CD4-positive, alpha-beta memory T cell (primary cell): ENCODE measurements around the gene NKAIN2. TPM values are rescaled to one million over a fixed set of nuclear protein-coding genes. Genes with fewer than 3 reads are reported as not detected.
A peak's percentile ranks its signal among the peaks of the same experiment; 100 is the strongest.
"Not testable (repeated sequence)": the region's sequence is repeated elsewhere in the genome, so short reads cannot be mapped to it uniquely, and the experiment has no call there.

ENCODE experiments used
- CTCF ChIA-PET: fragments of 350-600 bp; sonication (Branson Sonifier 250); formaldehyde crosslinking; loops from one replicate; lab custom pipeline; 2021; ENCODE audit warnings: inconsistent platforms; ENCODE audit not compliant: partially characterized antibody; lab: Charles Lee
- POLR2A ChIA-PET: fragments of 350-600 bp; sonication (Branson Sonifier 250); formaldehyde crosslinking; loops from one replicate; lab custom pipeline; 2021; ENCODE audit not compliant: partially characterized antibody; lab: Charles Lee
- DNase-seq, 5 donors: peaks; one replicate each; pipeline versions ENCODE4 v3.0.0 to v3.0.0-alpha.2; 2020 to 2022; ENCODE audit warnings: mixed read lengths in 1 of 5
- H3K27ac ChIP-seq: one replicate; pipeline ENCODE4 v1.7.0; 2013; ENCODE audit warnings: low read depth, low read length
- H3K27me3 ChIP-seq: 2 replicates; pipeline ENCODE4 v1.7.0; 2013; ENCODE audit warnings: mild to moderate bottlenecking, low read length, moderate library complexity; ENCODE audit not compliant: insufficient read depth
- H3K36me3 ChIP-seq: 2 replicates; pipeline ENCODE4 v1.7.0; 2013; ENCODE audit warnings: mild to moderate bottlenecking, low read length, moderate library complexity; ENCODE audit not compliant: insufficient read depth
- H3K4me1 ChIP-seq: 2 replicates; pipeline ENCODE4 v1.7.0; 2013; ENCODE audit warnings: mild to moderate bottlenecking, low read length, moderate library complexity; ENCODE audit not compliant: insufficient read depth
- H3K4me3 ChIP-seq, 2 donors: one replicate each; pipeline ENCODE4 v1.7.0; 2013; ENCODE audit warnings: low read length in 2 of 2, mild to moderate bottlenecking in 1 of 2
- H3K9me3 ChIP-seq, 2 donors: one replicate each; pipeline ENCODE4 v1.7.0; 2013; ENCODE audit warnings: low read length in 2 of 2, control low read depth in 1 of 2; ENCODE audit not compliant: control insufficient read depth in 1 of 2
- H3K27ac Mint-ChIP-seq, 7 donors: one replicate each; pipeline ENCODE4 v1.8.0; 2020 to 2021; ENCODE audit warnings: mixed read lengths in 7 of 7, mild to moderate bottlenecking in 6 of 7, inconsistent platforms in 3 of 7, moderate library complexity in 3 of 7
- H3K27me3 Mint-ChIP-seq, 2 donors: one replicate each; pipeline ENCODE4 v1.8.0; 2020 to 2021; ENCODE audit warnings: mixed read lengths in 2 of 2
- H3K36me3 Mint-ChIP-seq, 2 donors: one replicate each; pipeline ENCODE4 v1.8.0; 2020 to 2021; ENCODE audit warnings: mixed read lengths in 2 of 2, inconsistent platforms in 1 of 2, mild to moderate bottlenecking in 1 of 2
- H3K4me1 Mint-ChIP-seq, 4 donors: one replicate each; pipeline ENCODE4 v1.8.0; 2020 to 2021; ENCODE audit warnings: mixed read lengths in 4 of 4, mild to moderate bottlenecking in 1 of 4
- H3K4me3 Mint-ChIP-seq, 8 donors: one replicate each; pipeline ENCODE4 v1.8.0; 2020 to 2021; ENCODE audit warnings: mixed read lengths in 8 of 8, mild to moderate bottlenecking in 7 of 8, moderate library complexity in 6 of 8, inconsistent platforms in 3 of 8
- H3K9me3 Mint-ChIP-seq, 8 donors: one replicate each; pipeline ENCODE4 v1.8.0; 2020 to 2021; ENCODE audit warnings: mixed read lengths in 8 of 8, mild to moderate bottlenecking in 5 of 8, inconsistent platforms in 3 of 8, moderate library complexity in 1 of 8
- intact Hi-C: fragments of 100-400 bp; cut with micrococcal nuclease; formaldehyde crosslinking; loops from one replicate; pipeline ENCODE4 v1.15.1; 2023
- polyA plus RNA-seq, 2 donors: library from polyadenylated mRNA; unstranded; fragments of 300-500 nt; fragmentation: Illumina TruSeq; gene quantifications; one replicate each; pipeline ENCODE4 v1.2.3, GENCODE V29; 2021
- total RNA-seq, 2 experiments: library from RNA; stranded (reverse); gene quantifications; one replicate each; pipeline ENCODE4 v1.2.3, GENCODE V29; 2021

NKAIN2 gene
- total and polyA plus RNA-seq, 4 experiments from 2014 or later = not detected

DNA sequence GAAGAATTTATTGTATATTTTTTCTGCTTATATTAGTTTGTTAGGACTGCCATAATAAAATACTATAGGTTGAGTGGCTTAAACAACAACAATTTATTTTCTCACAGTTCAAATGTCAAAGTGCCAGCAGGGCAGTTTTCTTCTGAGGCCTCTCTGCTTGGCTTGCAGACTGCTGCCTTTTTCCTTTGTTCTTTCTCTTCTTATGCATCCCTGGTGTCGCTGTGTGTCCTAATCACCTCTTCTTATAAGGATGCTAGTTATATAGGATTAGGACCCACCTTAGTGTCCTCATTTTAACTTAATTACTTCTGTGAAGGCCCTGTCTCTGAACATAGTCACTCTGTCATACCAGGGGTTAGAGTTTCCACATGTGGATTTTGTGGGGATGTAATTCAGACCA is 354.4 kb downstream of the NKAIN2 start:
- Mint-ChIP-seq H3K9me3 (peaks cover 0 to 8% (median 6%) of the 10 kb centered on the region in 8 donors), H3K27ac (no peak overlapping the region), H3K36me3 (no peaks in the 10 kb centered on the region), H3K27me3 (no peaks in the 10 kb centered on the region), H3K4me3 (no peak overlapping the region), H3K4me1 (no peaks in the 10 kb centered on the region)
- Histone ChIP-seq H3K27me3 (no peaks in the 10 kb centered on the region), H3K4me1 (no peaks in the 10 kb centered on the region), H3K9me3 (peaks cover 0 to 2% of the 10 kb centered on the region in 2 donors), H3K27ac (no peak overlapping the region), H3K4me3 (no peak overlapping the region), H3K36me3 (no peaks in the 10 kb centered on the region)
- ChIA-PET POLR2A (no interaction called here), CTCF (no interaction called here)
- no peak for DNase-seq
- intact Hi-C loops = no loop called here

DNA sequence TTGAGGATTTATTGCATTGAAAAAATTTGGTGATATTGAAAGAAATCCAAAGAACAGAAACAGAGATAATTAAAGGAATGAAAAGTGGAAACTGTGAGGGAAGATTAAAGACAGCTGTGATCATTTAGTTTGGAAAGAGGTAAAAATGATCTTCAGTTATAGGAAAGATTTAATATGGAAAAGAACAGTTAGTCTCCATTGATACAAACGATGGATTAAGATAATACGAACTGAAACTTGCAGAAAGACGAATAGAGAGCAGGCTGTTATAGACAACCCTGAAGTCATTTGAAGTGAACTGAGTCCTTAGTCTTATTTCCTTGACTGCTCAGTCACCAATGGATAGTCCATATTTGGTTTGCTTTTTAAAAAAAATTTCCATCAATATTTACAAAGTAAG is 360.0 kb downstream of the NKAIN2 start:
- Mint-ChIP-seq H3K9me3 (peaks cover 0 to 4% (median 2%) of the 10 kb centered on the region in 8 donors), H3K4me1 (no peaks in the 10 kb centered on the region), H3K4me3 (no peak overlapping the region), H3K27me3 (no peaks in the 10 kb centered on the region), H3K27ac (no peak overlapping the region), H3K36me3 (no peaks in the 10 kb centered on the region)
- CTCF ChIA-PET = no interaction called here
- Histone ChIP-seq H3K9me3 (peaks cover 0 to 2% of the 10 kb centered on the region in 2 donors), H3K4me1 (no peaks in the 10 kb centered on the region), H3K36me3 (no peaks in the 10 kb centered on the region), H3K27me3 (no peaks in the 10 kb centered on the region), H3K4me3 (no peak overlapping the region), H3K27ac (no peak overlapping the region)
- intact Hi-C loops = no loop called here
- DNase-seq = no peak
- POLR2A ChIA-PET = no interaction called here

DNA sequence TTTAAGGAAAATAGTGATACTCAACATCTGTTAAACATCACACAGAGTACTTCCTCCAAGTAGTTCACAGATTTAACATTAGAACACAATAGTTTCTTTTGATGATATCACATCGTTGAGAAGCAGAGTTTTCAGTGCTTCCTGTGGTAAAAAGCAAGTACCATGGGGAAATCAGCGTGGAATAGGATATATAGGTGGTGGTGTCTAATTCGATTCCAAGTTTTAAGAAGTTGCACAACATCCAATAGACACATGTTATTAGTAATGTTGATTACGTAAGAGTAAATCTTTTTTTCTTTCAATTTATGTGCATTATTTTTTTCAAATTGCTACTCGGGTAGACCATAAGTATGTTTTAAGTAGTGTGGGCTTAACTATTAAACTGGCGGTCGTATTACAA is 360.7 kb downstream of the NKAIN2 start:
- Mint-ChIP-seq H3K4me1 (no peaks in the 10 kb centered on the region), H3K27ac (no peak overlapping the region), H3K36me3 (no peaks in the 10 kb centered on the region), H3K27me3 (no peaks in the 10 kb centered on the region), H3K4me3 (no peak overlapping the region), H3K9me3 (peaks cover 0 to 4% (median 2%) of the 10 kb centered on the region in 8 donors)
- ChIA-PET CTCF (no interaction called here), POLR2A (no interaction called here)
- intact Hi-C loops = no loop called here
- DNase-seq = no peak
- H3K4me3 ChIP-seq = no peak overlapping the region
- no peaks in the 10 kb centered on the region for H3K27me3 ChIP-seq
- no peaks in the 10 kb centered on the region for H3K4me1 ChIP-seq
- no peaks in the 10 kb centered on the region for H3K36me3 ChIP-seq
- peaks cover 0 to 2% of the 10 kb centered on the region in 2 donors for H3K9me3 ChIP-seq
- no peak overlapping the region for H3K27ac ChIP-seq

- H3K4me3 ChIP-seq, H3K4me1 Mint-ChIP-seq, H3K27ac Mint-ChIP-seq, CTCF ChIA-PET, H3K36me3 ChIP-seq, H3K36me3 Mint-ChIP-seq, H3K9me3 Mint-ChIP-seq, POLR2A ChIA-PET, DNase-seq, intact Hi-C loops, H3K27me3 Mint-ChIP-seq, H3K9me3 ChIP-seq, H3K4me1 ChIP-seq, H3K27me3 ChIP-seq, H3K27ac ChIP-seq, H3K4me3 Mint-ChIP-seq: not testable (repeated sequence)
Measured at GRCh38 chr6:124167249-124167648, 363.6 kb downstream of the NKAIN2 start.

- H3K4me3 Mint-ChIP-seq = no peak overlapping the region
- H3K36me3 Mint-ChIP-seq = no peaks in the 10 kb centered on the region
- no peaks in the 10 kb centered on the region for H3K9me3 ChIP-seq
- no peak overlapping the region for H3K4me3 ChIP-seq
- no peaks in the 10 kb centered on the region for H3K4me1 ChIP-seq
- H3K36me3 ChIP-seq = no peaks in the 10 kb centered on the region
- H3K27me3 ChIP-seq = no peaks in the 10 kb centered on the region
- H3K27ac ChIP-seq = no peak overlapping the region
- ChIA-PET POLR2A (no interaction called here), CTCF (no interaction called here)
- DNase-seq = no peak
- no peaks in the 10 kb centered on the region for H3K4me1 Mint-ChIP-seq
- intact Hi-C loops = no loop called here
- no peak overlapping the region for H3K27ac Mint-ChIP-seq
- H3K9me3 Mint-ChIP-seq = peaks cover 0 to 7% (median 2%) of the 10 kb centered on the region in 8 donors
- no peaks in the 10 kb centered on the region for H3K27me3 Mint-ChIP-seq
Measured at GRCh38 chr6:124190256-124190655, 386.6 kb downstream of the NKAIN2 start.

DNA sequence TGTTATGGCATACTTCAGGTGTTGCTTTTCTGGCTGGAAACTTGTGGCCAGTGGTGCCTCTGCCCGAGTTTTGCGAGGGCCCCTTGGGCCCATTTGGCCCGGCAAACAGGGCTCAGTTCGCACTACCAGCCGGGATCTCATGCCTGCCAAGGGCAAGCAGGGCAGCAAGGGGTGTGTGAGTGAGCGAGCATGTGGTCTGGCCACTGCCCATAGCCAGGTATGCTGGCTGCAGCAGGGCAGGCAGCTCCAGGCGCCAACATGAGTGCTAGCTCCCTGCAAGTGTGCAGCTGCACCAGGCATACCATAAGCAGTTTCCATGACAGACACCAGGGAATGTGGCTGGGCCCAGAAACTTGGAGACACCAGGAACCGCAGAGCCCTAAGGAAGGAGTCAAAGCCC is 389.5 kb downstream of the NKAIN2 start:
- CTCF ChIA-PET = no interaction called here
- H3K27me3 ChIP-seq = no peaks in the 10 kb centered on the region
- no peaks in the 10 kb centered on the region for H3K4me1 Mint-ChIP-seq
- no peaks in the 10 kb centered on the region for H3K27me3 Mint-ChIP-seq
- DNase-seq = peak in 1 of 5 donors; percentile 24
- no peak overlapping the region for H3K4me3 ChIP-seq
- no peaks in the 10 kb centered on the region for H3K36me3 ChIP-seq
- intact Hi-C loops = no loop called here
- H3K4me3 Mint-ChIP-seq = no peak overlapping the region
- POLR2A ChIA-PET = no interaction called here
- no peaks in the 10 kb centered on the region for H3K9me3 ChIP-seq
- no peak overlapping the region for H3K27ac ChIP-seq
- H3K4me1 ChIP-seq = no peaks in the 10 kb centered on the region
- H3K36me3 Mint-ChIP-seq = no peaks in the 10 kb centered on the region
- H3K27ac Mint-ChIP-seq = no peak overlapping the region
- peaks cover 0 to 7% (median 1%) of the 10 kb centered on the region in 8 donors for H3K9me3 Mint-ChIP-seq

DNA sequence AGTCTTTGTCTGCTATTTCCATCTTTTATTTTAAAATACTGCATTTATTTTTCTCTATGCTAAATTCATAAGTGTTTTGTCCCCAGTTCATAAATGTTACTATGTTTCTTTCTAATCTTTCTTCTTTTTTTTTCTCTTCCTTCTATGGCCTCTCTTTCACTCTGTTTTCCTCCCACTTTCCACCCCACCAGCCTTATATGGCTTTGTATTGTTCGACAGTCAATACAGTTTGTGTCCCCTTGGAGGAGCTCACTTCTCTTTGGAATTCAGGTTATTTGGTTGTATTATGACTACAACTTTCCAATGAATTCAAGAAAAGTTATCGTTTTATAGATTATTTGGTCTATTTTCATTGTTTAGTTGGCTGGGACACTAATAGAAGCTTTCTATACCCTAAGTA is 393.5 kb downstream of the NKAIN2 start:
- H3K27me3 Mint-ChIP-seq = no peaks in the 10 kb centered on the region

GRCh38 chr6:124199286-124199685 is 395.6 kb downstream of the NKAIN2 start:
- Mint-ChIP-seq H3K27me3 (no peaks in the 10 kb centered on the region), H3K4me3 (no peak overlapping the region), H3K9me3 (peaks cover 0 to 7% (median 0%) of the 10 kb centered on the region in 8 donors), H3K27ac (no peak overlapping the region), H3K4me1 (no peaks in the 10 kb centered on the region), H3K36me3 (no peaks in the 10 kb centered on the region)
- H3K4me3 ChIP-seq = no peak overlapping the region
- intact Hi-C loops = no loop called here
- ChIA-PET CTCF (no interaction called here), POLR2A (no interaction called here)
- no peak for DNase-seq
- H3K27me3 ChIP-seq = no peaks in the 10 kb centered on the region
- no peaks in the 10 kb centered on the region for H3K36me3 ChIP-seq
- peaks cover 0 to 4% of the 10 kb centered on the region in 2 donors for H3K9me3 ChIP-seq
- H3K27ac ChIP-seq = no peak overlapping the region
- no peaks in the 10 kb centered on the region for H3K4me1 ChIP-seq

More for the DNA sequence above, 393.5 kb downstream of the NKAIN2 start:
- H3K9me3 ChIP-seq = peaks cover 0 to 4% of the 10 kb centered on the region in 2 donors
- H3K4me3 ChIP-seq = no peak overlapping the region
- H3K27me3 ChIP-seq = no peaks in the 10 kb centered on the region
- Mint-ChIP-seq H3K4me1 (no peaks in the 10 kb centered on the region), H3K4me3 (no peak overlapping the region), H3K27ac (no peak overlapping the region), H3K9me3 (peaks cover 0 to 7% (median 1%) of the 10 kb centered on the region in 8 donors), H3K36me3 (no peaks in the 10 kb centered on the region)
- H3K4me1 ChIP-seq = no peaks in the 10 kb centered on the region
- intact Hi-C loops = no loop called here
- CTCF ChIA-PET = no interaction called here
- no peak for DNase-seq
- H3K36me3 ChIP-seq = no peaks in the 10 kb centered on the region
- POLR2A ChIA-PET = no interaction called here
- H3K27ac ChIP-seq = no peak overlapping the region
